ENCODE results near the gene MAP2K4.
A peak's percentile ranks its signal among the peaks of the same experiment; 100 is the strongest.

DNA sequence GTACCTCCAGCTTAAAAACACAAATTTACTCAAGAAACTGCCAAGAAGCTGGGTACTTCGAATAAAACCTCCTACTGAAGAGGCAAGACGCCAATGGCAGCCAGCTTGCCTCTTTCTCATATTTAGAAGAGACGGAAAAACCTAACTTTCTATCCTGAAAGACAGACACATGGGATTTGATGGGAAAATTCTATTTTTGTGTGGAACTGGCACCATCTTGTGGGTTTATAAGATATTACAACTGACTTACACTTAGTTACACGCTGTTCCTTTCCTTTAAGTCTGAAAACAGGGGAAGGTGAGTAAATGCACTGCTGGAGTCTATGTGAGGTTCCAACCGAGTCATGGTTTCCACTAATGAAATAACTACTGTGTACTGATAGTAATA lies 33.7 kb upstream of the MAP2K4 start:
- TF ChIP-seq, protein P1, sequence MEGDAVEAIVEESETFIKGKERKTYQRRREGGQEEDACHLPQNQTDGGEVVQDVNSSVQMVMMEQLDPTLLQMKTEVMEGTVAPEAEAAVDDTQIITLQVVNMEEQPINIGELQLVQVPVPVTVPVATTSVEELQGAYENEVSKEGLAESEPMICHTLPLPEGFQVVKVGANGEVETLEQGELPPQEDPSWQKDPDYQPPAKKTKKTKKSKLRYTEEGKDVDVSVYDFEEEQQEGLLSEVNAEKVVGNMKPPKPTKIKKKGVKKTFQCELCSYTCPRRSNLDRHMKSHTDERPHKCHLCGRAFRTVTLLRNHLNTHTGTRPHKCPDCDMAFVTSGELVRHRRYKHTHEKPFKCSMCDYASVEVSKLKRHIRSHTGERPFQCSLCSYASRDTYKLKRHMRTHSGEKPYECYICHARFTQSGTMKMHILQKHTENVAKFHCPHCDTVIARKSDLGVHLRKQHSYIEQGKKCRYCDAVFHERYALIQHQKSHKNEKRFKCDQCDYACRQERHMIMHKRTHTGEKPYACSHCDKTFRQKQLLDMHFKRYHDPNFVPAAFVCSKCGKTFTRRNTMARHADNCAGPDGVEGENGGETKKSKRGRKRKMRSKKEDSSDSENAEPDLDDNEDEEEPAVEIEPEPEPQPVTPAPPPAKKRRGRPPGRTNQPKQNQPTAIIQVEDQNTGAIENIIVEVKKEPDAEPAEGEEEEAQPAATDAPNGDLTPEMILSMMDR (IDR thresholded peaks at IDR 0.05) = peak; percentile 53 to 59 (median 54)
- TF ChIP-seq EP300 (IDR thresholded peaks at IDR 0.05) (no peak), POLR2AphosphoS5 (IDR thresholded peaks at IDR 0.05) (no peak)
